Measurements from ENCODE around the gene EXO1. TPM values are rescaled to one million over a fixed set of nuclear protein-coding genes. Genes with fewer than 3 reads are reported as not detected.

The EXO1 gene
- total and polyA plus RNA-seq, 11 donors: 0.07 to 4.1 (median 0.55) TPM; not detected in 5

- DNase-seq (no peak), ATAC-seq (no peak)
- Histone ChIP-seq H3K36me3 (no peaks in the 10 kb centered on the region), H3K27ac (no peak overlapping the region), H3K4me3 (no peak overlapping the region), H3K4me1 (no peaks in the 10 kb centered on the region), H3K27me3 (no peaks in the 10 kb centered on the region), H3K9me3 (no peaks in the 10 kb centered on the region)
- WGBS, 4 donors: 82 to 94% (median 90%) methylated on average over 1 of the region's 1 CpG
- intact Hi-C loops (cut with DNase I): no loop called here
- TF ChIP-seq POLR2A (IDR thresholded peaks at IDR 0.05): no peak
- no peak for TF ChIP-seq CTCF (IDR thresholded peaks at IDR 0.05)
Observed at GRCh38 chr1:241817331-241817792, 30.6 kb upstream of the EXO1 start.

DNA sequence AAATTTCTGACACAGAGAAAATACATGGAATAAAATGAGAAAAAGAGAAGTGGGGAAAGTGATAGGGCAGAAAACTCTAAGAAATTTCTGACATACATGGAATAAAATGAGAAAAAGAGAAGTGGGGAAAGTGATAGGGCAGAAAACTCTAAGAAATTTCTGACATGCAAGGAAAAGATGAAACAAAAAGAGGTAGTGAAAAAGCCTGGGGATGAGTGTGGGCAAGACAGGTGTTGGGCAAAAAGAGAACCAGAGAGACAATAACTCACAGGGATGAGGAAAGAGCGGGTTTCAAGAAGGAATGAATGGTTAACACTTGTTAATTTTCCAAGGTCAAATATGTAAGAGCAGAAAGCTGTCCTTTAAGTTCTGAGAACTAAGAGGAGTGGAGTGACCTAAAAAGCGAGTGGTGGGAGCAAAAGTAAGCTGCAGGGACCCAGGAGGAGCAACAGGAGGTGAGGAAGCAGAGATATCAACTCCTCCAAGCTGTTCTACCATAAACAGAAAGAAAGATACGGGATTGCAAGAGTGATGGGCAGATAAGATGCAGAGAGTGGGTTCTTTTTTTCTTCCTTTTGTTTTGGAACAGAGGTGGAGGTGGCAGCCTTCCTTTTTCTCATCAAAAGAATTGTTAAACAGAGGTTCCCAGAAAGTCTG lies 29.9 kb upstream of the EXO1 start:
- WGBS, 4 donors: 47 to 59% (median 50%) methylated on average over 3 of the region's 3 CpGs
- ATAC-seq (no peak), DNase-seq (no peak)
- Histone ChIP-seq H3K36me3 (no peaks in the 10 kb centered on the region), H3K27ac (no peak overlapping the region), H3K4me3 (no peak overlapping the region), H3K27me3 (no peaks in the 10 kb centered on the region), H3K9me3 (no peaks in the 10 kb centered on the region), H3K4me1 (no peaks in the 10 kb centered on the region)
- no peak for TF ChIP-seq CTCF (IDR thresholded peaks at IDR 0.05)
- TF ChIP-seq POLR2A (IDR thresholded peaks at IDR 0.05): no peak
- intact Hi-C loops (cut with DNase I): no loop called here

GRCh38 chr1:241819340-241819866 lies 28.6 kb upstream of the EXO1 start:
- TF ChIP-seq POLR2A (IDR thresholded peaks at IDR 0.05): no peak
- TF ChIP-seq CTCF (IDR thresholded peaks at IDR 0.05): no peak
- ATAC-seq: no peak
- intact Hi-C loops (cut with DNase I): no loop called here

DNA sequence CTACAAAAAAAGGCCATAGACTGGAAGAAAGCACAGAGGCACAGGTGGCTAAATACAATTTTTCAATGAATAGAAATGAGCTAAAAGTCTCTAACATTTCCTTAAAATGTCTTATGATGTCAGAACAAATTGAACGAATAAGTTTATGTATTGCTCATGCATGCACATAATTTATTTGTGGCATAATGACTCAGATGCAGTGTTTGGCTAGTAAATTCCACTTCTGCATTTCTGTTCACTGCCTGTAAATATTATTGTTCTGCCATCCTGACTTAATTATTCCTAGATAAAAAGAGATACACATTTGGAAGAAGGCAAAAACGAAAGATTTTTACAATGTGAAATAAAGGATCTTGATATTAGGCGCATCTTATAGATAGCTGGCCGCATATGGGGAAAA lies 26.6 kb upstream of the EXO1 start:
- Histone ChIP-seq H3K4me1 (no peaks in the 10 kb centered on the region), H3K4me3 (no peak overlapping the region), H3K36me3 (no peaks in the 10 kb centered on the region), H3K27ac (no peak overlapping the region), H3K27me3 (no peaks in the 10 kb centered on the region), H3K9me3 (no peaks in the 10 kb centered on the region)
- TF ChIP-seq POLR2A (IDR thresholded peaks at IDR 0.05): no peak
- no peak for TF ChIP-seq CTCF (IDR thresholded peaks at IDR 0.05)
- no peak for ATAC-seq
- intact Hi-C loops (cut with DNase I): no loop called here
- WGBS, 4 donors: 85 to 89% (median 86%) methylated on average over 4 of the region's 4 CpGs
- no peak for DNase-seq

More at GRCh38 chr1:241819340-241819866, 28.6 kb upstream of the EXO1 start:
- H3K27me3 ChIP-seq: no peaks in the 10 kb centered on the region
- no peaks in the 10 kb centered on the region for H3K4me1 ChIP-seq
- 69 to 78% (median 75%) methylated on average over 4 of the region's 4 CpGs for WGBS, 4 donors
- no peak for DNase-seq
- H3K27ac ChIP-seq: no peak overlapping the region
- H3K4me3 ChIP-seq: no peak overlapping the region
- no peaks in the 10 kb centered on the region for H3K36me3 ChIP-seq
- no peaks in the 10 kb centered on the region for H3K9me3 ChIP-seq
